GM12878 (cell line): ENCODE results near the gene RGS14. TPM values are rescaled to one million over a fixed set of nuclear protein-coding genes. Genes with fewer than 3 reads are reported as not detected.

ENCODE experiments used
- ATAC-seq: fragments of 200-7000 bp; cut with Tn5 transposase; 3 replicates; pipeline ENCODE4 v1.9.1; 2020; ENCODE audit warnings: mild to moderate bottlenecking, moderate library complexity
- BruUV-seq: library from RNA; stranded (reverse); fragments of 400-500 nt; replicated peaks from 2 replicates; lab custom pipeline; 2021; lab: Mats Ljungman, UMichigan
- CTCF ChIA-PET: fragments of 300-600 bp; sonication (Branson Sonifier 250); formaldehyde crosslinking; extraction: SDS; loops from one replicate; lab custom pipeline; 2021; ENCODE audit warnings: inconsistent platforms; lab: Yijun Ruan, JAX
- POLR2A ChIA-PET: fragments of 350-600 bp; formaldehyde crosslinking; extraction: SDS; loops from one replicate; lab custom pipeline; 2021; ENCODE audit warnings: inconsistent platforms; lab: Charles Lee
- RAD21 ChIA-PET: fragments of 300-600 bp; sonication (Branson Sonifier 250); formaldehyde crosslinking; loops from one replicate; lab custom pipeline; 2023; ENCODE audit warnings: antibody characterized with exemption; ENCODE audit not compliant: unreplicated experiment; lab: Charles Lee
- SMC1A ChIA-PET: fragments of 300-600 bp; sonication (Branson Sonifier 250); formaldehyde crosslinking; loops from one replicate; lab custom pipeline; 2023; ENCODE audit not compliant: unreplicated experiment, uncharacterized antibody; lab: Charles Lee
- DNase-seq: peaks from one replicate; pipeline ENCODE4 v3.0.0-alpha.2; 2011; ENCODE audit warnings: low read depth, low spot score
- FAIRE-seq: peaks from 3 replicates; lab custom pipeline; 2011; peaks lifted over from hg19 to GRCh38; lab: Jason Lieb, UNC
- H2AFZ ChIP-seq: 2 replicates; pipeline ENCODE4 v1.6.0; 2011; ENCODE audit warnings: low read depth, low read length, control low read depth; ENCODE audit not compliant: control insufficient read depth
- H3K27ac ChIP-seq: 2 replicates; pipeline ENCODE4 v1.5.1; 2011; ENCODE audit warnings: control low read depth; ENCODE audit not compliant: control insufficient read depth, insufficient read depth
- H3K27me3 ChIP-seq, 2 experiments: replicated peaks in 1 of 2; 2 replicates each; pipeline versions ENCODE4 v1.6.0 to v1.6.1; 2011; ENCODE audit warnings: low read length in 1 of 2; ENCODE audit not compliant: control insufficient read depth in 2 of 2, insufficient read depth in 2 of 2
- H3K36me3 ChIP-seq, 2 experiments: 2 replicates each; pipeline ENCODE4 v1.5.1; 2011; ENCODE audit warnings: low read length in 1 of 2; ENCODE audit not compliant: control insufficient read depth in 2 of 2, insufficient read depth in 2 of 2
- H3K4me1 ChIP-seq: 2 replicates; pipeline ENCODE4 v1.6.1; 2011; ENCODE audit warnings: mild to moderate bottlenecking, low read length, moderate library complexity, mixed read lengths; ENCODE audit not compliant: control insufficient read depth, insufficient read depth
- H3K4me2 ChIP-seq: 2 replicates; pipeline ENCODE4 v1.6.0; 2011; ENCODE audit warnings: control low read depth; ENCODE audit not compliant: control insufficient read depth, insufficient read depth
- H3K4me3 ChIP-seq: fragments of 200-600 bp; sonication (generic); 2 replicates; pipeline ENCODE4 v1.5.1; 2016
- H3K79me2 ChIP-seq: 2 replicates; pipeline ENCODE4 v1.6.0; 2011; ENCODE audit warnings: low read length; ENCODE audit not compliant: control insufficient read depth, insufficient read depth
- H3K9ac ChIP-seq: 2 replicates; pipeline ENCODE4 v1.8.0; 2011; ENCODE audit warnings: low read length, control low read depth, mixed read lengths; ENCODE audit not compliant: control insufficient read depth, insufficient read depth
- H3K9me3 ChIP-seq: replicated peaks from 3 replicates; pipeline ENCODE4 v1.5.1; 2011; ENCODE audit warnings: mild to moderate bottlenecking, low read length; ENCODE audit not compliant: control insufficient read depth, insufficient read depth
- H4K20me1 ChIP-seq: 2 replicates; pipeline ENCODE4 v1.6.0; 2011; ENCODE audit not compliant: control insufficient read depth, insufficient read depth
- CTCF ChIP-seq, 3 experiments: IDR thresholded peaks in 2 of 3; conservative IDR thresholded peaks in 1 of 3; 2 replicates each; pipeline ENCODE4 v1.5.1; 2011; ENCODE audit warnings: low read depth in 3 of 3, low read length in 3 of 3, mild to moderate bottlenecking in 3 of 3, control low read depth in 2 of 3, moderate library complexity in 2 of 3, inconsistent platforms in 1 of 3, mixed read lengths in 1 of 3; ENCODE audit not compliant: control insufficient read depth in 2 of 3, insufficient read depth in 1 of 3; ENCODE audit errors: extremely low read depth in 1 of 3
- RAD51 ChIP-seq: fragments of 450-650 bp; IDR thresholded peaks from 2 replicates; pipeline ENCODE4 v1.6.1; 2016; ENCODE audit warnings: moderate library complexity, mild to moderate bottlenecking, inconsistent platforms
- WGBS: methylation state at CpG from one replicate; pipeline ENCODE4 v1.1.6; 2016; ENCODE audit warnings: low lambda C conversion rate; ENCODE audit not compliant: insufficient replicate concordance, insufficient coverage; ENCODE audit errors: missing lambda C conversion rate; 5-methylcytosine and 5-hydroxymethylcytosine counted together
- in situ Hi-C: fragments of 300-500 bp; cut with MboI; formaldehyde crosslinking; loops from 9 replicates; pipeline ENCODE4 v1.14.3; 2018; ENCODE audit warnings: mixed read lengths
- intact Hi-C: fragments of 100-400 bp; cut with micrococcal nuclease; formaldehyde crosslinking; loops from one replicate; pipeline ENCODE4 v1.14.2; 2022; ENCODE audit not compliant: unreplicated experiment
- polyA plus RNA-seq, 11 experiments: library from polyadenylated mRNA; depleted of rRNA in 4 of 11; unstranded in 6 of 11; stranded (reverse) in 5 of 11; fragments of >200 nt; fragmentation: Nextera tagmentation in 4 of 11; fragmentation: Illumina TruSeq in 1 of 11; extraction: Ambion mirVana in 4 of 11; extraction: Trizol in 1 of 11; gene quantifications; 1 replicate in 1 of 11; 2 replicates in 10 of 11; pipeline versions ENCODE4 v1.2.1 to v1.2.3, GENCODE V29; 2011 to 2016; ENCODE audit warnings: inconsistent platforms in 2 of 11, missing spikeins in 2 of 11, low read depth in 1 of 11
- total RNA-seq, 4 experiments: library from RNA; depleted of rRNA in 3 of 4; stranded (reverse); fragments of >200 nt in 3 of 4; fragmentation: Illumina TruSeq in 1 of 4; extraction: Trizol in 1 of 4; gene quantifications; 2 replicates each; pipeline versions ENCODE4 v1.2.1 to v1.2.3, GENCODE V29; 2013 to 2021

RGS14 gene
- total and polyA plus RNA-seq, 10 of the 15 experiments (the other 5 are each of a cell fraction or from before 2014, with no cell fraction given), result 0.19 to 88.7 (median 54.8) TPM

GRCh38 chr5:177336112-177336511 lies 21.6 kb upstream of the RGS14 start:
- Histone ChIP-seq H3K36me3 (peaks cover 19 to 69% of the 10 kb centered on the region in 2 experiments), H3K4me2 (no peak overlapping the region), H3K27ac (no peak overlapping the region), H3K79me2 (peaks cover 10% of the 10 kb centered on the region), H3K9ac (no peak overlapping the region), H3K9me3 (no peaks in the 10 kb centered on the region; the same call in 2 of the 3 replicates), H3K4me1 (no peaks in the 10 kb centered on the region), H4K20me1 (no peaks in the 10 kb centered on the region), H3K27me3 (no peaks in the 10 kb centered on the region), H2AFZ (no peak overlapping the region), H3K4me3 (no peak overlapping the region)
- ChIA-PET CTCF (interaction anchor here (0.9 kb wide), 1 partner anchor 18 kb away, joined by 3 read pairs; no protein-coding TSS in a partner anchor), SMC1A (interaction anchor here (1.5 to 1.6 kb wide), 2 partner anchors 12 to 15 kb away, joined by 4 read pairs; partner anchors contain the start of gene LMAN2), POLR2A (no interaction called here), RAD21 (interaction anchor here (1.1 kb wide), 1 partner anchor 54 kb away, joined by 3 read pairs; no protein-coding TSS in a partner anchor)
- intact Hi-C loops (no loop called here), in situ Hi-C loops (no loop called here)
- DNase-seq, result no peak
- WGBS, result 72% methylated on average over 12 of the region's 12 CpGs
- BruUV-seq, result no TSS peak
- FAIRE-seq, result no peak
- ATAC-seq, result peak; percentile 85
- TF ChIP-seq RAD51 (no peak), CTCF (IDR thresholded peaks at IDR 0.05 in 2 of 3, conservative IDR thresholded peaks at IDR 0.05 in 1 of 3; ENCODE audit: control insufficient read depth in 2 of 3, extremely low read depth in 1 of 3, insufficient read depth in 1 of 3, low read depth in 3 of 3, low read length in 3 of 3) (peak; percentile 16 to 53 (median 36); a peak in 3 of 6 replicates)
